ENCODE data around the gene MBNL2.

Gene MBNL2

DNA sequence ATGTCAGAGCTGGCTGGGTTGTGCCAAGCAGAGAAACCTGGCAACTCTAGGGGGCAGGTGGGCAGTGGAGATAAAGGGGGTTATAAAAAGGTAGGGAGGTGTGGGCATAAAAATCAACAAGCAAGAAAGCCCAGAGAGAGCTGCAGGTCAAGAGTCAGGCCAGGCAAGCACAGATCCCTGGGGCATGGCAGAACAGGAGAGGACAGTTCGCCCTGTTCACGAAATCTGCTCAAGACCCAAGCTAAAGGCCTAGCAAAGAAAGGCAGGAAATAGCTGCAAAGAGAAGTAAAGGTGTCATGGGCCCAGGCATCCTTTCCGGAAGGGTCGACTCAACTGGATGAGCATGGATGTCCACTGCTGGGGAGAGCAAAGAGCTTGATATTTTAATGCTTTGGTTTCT is 3.4 kb downstream of the MBNL2 start:
- no peak for TF ChIP-seq ZFX (IDR thresholded peaks at IDR 0.05)
- TF ChIP-seq, protein P1, sequence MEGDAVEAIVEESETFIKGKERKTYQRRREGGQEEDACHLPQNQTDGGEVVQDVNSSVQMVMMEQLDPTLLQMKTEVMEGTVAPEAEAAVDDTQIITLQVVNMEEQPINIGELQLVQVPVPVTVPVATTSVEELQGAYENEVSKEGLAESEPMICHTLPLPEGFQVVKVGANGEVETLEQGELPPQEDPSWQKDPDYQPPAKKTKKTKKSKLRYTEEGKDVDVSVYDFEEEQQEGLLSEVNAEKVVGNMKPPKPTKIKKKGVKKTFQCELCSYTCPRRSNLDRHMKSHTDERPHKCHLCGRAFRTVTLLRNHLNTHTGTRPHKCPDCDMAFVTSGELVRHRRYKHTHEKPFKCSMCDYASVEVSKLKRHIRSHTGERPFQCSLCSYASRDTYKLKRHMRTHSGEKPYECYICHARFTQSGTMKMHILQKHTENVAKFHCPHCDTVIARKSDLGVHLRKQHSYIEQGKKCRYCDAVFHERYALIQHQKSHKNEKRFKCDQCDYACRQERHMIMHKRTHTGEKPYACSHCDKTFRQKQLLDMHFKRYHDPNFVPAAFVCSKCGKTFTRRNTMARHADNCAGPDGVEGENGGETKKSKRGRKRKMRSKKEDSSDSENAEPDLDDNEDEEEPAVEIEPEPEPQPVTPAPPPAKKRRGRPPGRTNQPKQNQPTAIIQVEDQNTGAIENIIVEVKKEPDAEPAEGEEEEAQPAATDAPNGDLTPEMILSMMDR (conservative IDR thresholded peaks at IDR 0.05) = no peak
- H3K27ac ChIP-seq = no peak overlapping the region

DNA sequence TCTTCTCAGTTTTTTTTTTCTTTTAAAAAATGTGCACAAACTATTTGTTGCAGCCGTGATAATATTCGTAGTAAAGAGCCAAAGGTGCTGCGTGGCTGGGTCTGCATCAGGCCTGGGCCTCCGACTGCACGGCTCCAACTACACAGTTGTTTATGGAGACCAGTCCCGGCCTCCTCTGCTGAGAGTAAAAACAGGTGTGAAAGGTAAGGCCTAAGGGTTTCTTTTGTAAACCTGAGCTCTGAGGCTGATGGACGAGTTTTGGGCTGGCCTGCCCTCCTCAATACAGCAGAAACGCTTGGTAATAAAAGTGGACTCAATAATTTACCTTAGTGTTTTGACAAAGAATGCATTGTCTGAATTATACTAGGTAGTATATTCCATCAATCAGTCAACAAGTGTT is 3.9 kb downstream of the MBNL2 start:
- no peak for TF ChIP-seq ZFX (IDR thresholded peaks at IDR 0.05)
- TF ChIP-seq, protein P1 (conservative IDR thresholded peaks at IDR 0.05) = no peak
- no peak overlapping the region for H3K27ac ChIP-seq

GRCh38 chr13:97226788-97227627 is 4.9 kb downstream of the MBNL2 start:
- H3K27ac ChIP-seq = no peak overlapping the region
- TF ChIP-seq, protein P1 (conservative IDR thresholded peaks at IDR 0.05) = no peak
- no peak for TF ChIP-seq ZFX (IDR thresholded peaks at IDR 0.05)

DNA sequence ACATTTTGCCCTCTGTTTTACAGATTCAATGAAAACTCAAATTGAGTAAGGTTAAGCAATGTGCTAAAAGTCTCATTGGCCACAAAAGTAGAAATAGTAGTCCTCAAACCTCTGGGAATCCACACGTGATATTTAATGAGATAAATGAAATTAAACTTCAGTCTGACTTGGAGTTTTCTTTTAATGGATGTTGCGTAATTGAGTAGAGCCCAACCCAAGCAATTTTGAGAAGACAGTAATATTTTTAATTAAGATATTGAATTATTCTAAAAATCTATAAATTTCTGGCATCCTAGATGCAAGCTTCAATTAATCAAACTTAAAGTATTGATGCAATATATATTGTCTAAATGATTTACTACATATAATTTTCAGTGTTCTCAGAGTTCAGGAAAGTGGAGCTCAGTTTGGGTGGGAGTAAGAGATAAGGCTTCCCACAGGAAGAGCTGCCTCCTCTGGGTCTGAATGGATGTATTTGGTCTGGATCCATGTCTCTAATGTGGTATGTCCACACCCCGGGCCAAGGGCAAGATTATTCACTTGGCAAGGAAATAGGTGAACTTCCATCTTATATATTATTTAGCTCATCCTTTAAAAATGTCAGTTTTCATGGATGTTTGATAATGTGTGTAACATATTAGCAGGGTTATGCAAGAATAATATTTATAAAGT is 6.9 kb downstream of the MBNL2 start:
- TF ChIP-seq, protein P1 (conservative IDR thresholded peaks at IDR 0.05) = no peak
- TF ChIP-seq ZFX (IDR thresholded peaks at IDR 0.05) = no peak
- H3K27ac ChIP-seq = no peak overlapping the region

DNA sequence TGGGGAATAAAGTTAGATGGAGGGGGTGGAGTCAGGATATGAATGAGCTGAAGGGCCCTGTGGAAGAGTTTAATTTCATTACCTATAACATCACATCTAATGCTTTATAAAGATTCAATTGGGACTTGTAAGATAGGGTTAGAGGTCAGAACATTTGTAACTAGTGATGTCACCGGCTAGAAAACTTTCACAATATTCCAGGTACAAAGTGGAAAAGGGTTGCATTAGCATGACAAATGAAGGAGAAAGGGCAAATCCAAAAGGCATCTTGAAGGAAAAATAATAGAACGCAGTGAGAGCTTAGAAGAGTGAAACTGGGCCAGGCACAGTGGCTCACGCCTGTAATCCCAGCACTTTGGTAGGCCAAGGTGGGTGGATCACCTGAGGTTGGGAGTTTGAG is 7.6 kb downstream of the MBNL2 start:
- no peak for TF ChIP-seq ZFX (IDR thresholded peaks at IDR 0.05)
- TF ChIP-seq, protein P1 (conservative IDR thresholded peaks at IDR 0.05) = no peak
- H3K27ac ChIP-seq = no peak overlapping the region

DNA sequence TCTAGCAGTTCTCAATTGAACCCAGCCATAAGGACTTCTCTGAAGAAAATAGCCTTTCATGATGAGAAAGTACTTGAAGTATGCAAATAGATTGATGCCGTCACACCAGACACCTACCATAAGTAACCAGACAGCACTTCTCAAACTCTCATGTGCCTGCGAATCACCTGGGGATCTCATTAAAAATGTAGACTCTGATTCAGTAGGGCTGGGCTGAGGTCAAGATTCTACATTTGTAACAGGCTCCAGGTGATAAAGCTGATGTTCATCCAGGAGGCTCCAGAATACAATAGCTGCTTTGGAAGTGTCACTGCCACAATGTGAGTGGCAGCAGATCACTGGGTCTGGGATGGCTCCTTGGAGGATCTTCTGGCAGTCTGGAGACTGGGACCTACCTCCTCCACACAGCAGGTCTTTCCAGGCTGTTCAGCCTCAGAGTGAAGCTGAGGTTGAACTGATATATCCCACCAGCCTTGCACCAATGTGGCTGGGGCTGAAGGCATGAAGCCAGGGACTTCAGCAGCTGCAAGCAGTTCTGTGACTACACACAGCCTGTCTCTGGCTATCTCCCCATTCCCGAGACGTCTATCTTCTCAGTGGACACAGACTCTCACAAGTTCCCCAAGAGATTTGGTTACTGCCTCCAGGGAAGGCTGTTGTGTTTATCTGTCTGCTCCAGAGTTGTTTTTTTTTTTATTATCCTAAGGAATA is 9.1 kb downstream of the MBNL2 start:
- TF ChIP-seq, protein P1 (conservative IDR thresholded peaks at IDR 0.05) = no peak
- TF ChIP-seq ZFX (IDR thresholded peaks at IDR 0.05) = no peak
- H3K27ac ChIP-seq = no peak overlapping the region

GRCh38 chr13:97231829-97232196 is 9.7 kb downstream of the MBNL2 start:
- TF ChIP-seq, protein P1 (conservative IDR thresholded peaks at IDR 0.05) = no peak
- no peak for TF ChIP-seq ZFX (IDR thresholded peaks at IDR 0.05)
- H3K27ac ChIP-seq = no peak overlapping the region
